K562 (cell line): ENCODE data around the gene GSTM5. TPM values are rescaled to one million over a fixed set of nuclear protein-coding genes. Genes with fewer than 3 reads are reported as not detected.

ENCODE experiments used
- ATAC-seq: fragments of 200-7000 bp; cut with Tn5 transposase; 3 replicates; pipeline ENCODE4 v1.9.1; 2020; ENCODE audit warnings: moderate library complexity
- BruUV-seq: library from RNA; stranded (reverse); fragments of 400-500 nt; replicated peaks from 2 replicates; lab custom pipeline; 2021; lab: Mats Ljungman, UMichigan
- CTCF ChIA-PET: fragments of 300-600 bp; formaldehyde crosslinking; extraction: SDS; loops from one replicate; lab custom pipeline; 2021; ENCODE audit warnings: low intra/inter-chr PET ratio; lab: Yijun Ruan, JAX
- POLR2A ChIA-PET: fragments of 300-600, 350-650 bp; sonication (Branson Sonifier 250); formaldehyde crosslinking; extraction: SDS; loops from one replicate; lab custom pipeline; 2021; ENCODE audit warnings: antibody characterized with exemption, inconsistent platforms; lab: Yijun Ruan, JAX
- DNase-seq, 4 experiments: peaks; one replicate each; pipeline versions ENCODE4 v3.0.0 to v3.0.0-alpha.2; 2011 to 2018; ENCODE audit warnings: low spot score in 3 of 4, mixed read lengths in 3 of 4; ENCODE audit errors: extremely low read depth in 1 of 4
- FAIRE-seq: peaks from 2 replicates; lab custom pipeline; 2011; peaks lifted over from hg19 to GRCh38; lab: Jason Lieb, UNC
- H2AFZ ChIP-seq: 2 replicates; pipeline ENCODE4 v1.6.0; 2011; ENCODE audit warnings: low read depth, low read length, control low read depth, inconsistent platforms
- H3K27ac ChIP-seq: fragments of 200-600 bp; 3 replicates; pipeline ENCODE4 v1.8.0; 2011; ENCODE audit warnings: low read depth, mild to moderate bottlenecking, control low read depth, inconsistent platforms, low read length, moderate library complexity, mixed read lengths; ENCODE audit errors: extremely low read depth
- H3K27me3 ChIP-seq, 2 experiments: fragments of 300-600 bp in 1 of 2; 2 replicates in 1 of 2; 3 replicates in 1 of 2; pipeline versions ENCODE4 v1.6.0 to v1.8.0; 2011; ENCODE audit warnings: inconsistent platforms in 2 of 2, low read length in 2 of 2, mild to moderate bottlenecking in 1 of 2, mixed read lengths in 1 of 2, moderate library complexity in 1 of 2; ENCODE audit not compliant: control insufficient read depth in 2 of 2, insufficient read depth in 2 of 2
- H3K36me3 ChIP-seq: fragments of 300-600 bp; 3 replicates; pipeline ENCODE4 v1.8.0; 2011; ENCODE audit warnings: mild to moderate bottlenecking, low read length, inconsistent platforms; ENCODE audit not compliant: control insufficient read depth, insufficient read depth
- H3K4me1 ChIP-seq, 2 experiments: fragments of 200-600 bp in 1 of 2; replicated peaks in 1 of 2; 2 replicates in 1 of 2; 3 replicates in 1 of 2; pipeline versions ENCODE4 v1.5.1 to v1.8.0; 2011; ENCODE audit warnings: inconsistent platforms in 2 of 2, low read length in 2 of 2, mild to moderate bottlenecking in 1 of 2, mixed read lengths in 1 of 2, moderate library complexity in 1 of 2; ENCODE audit not compliant: control insufficient read depth in 2 of 2, insufficient read depth in 2 of 2
- H3K4me2 ChIP-seq: 2 replicates; pipeline ENCODE4 v1.6.1; 2011; ENCODE audit warnings: low read length, control low read depth, inconsistent platforms, mixed read lengths; ENCODE audit not compliant: insufficient read depth
- H3K4me3 ChIP-seq: fragments of 200-600 bp; sonication (generic), shearing (Covaris generic); 2 replicates; pipeline ENCODE4 v1.5.1; 2016; ENCODE audit warnings: control low read depth, inconsistent platforms
- H3K79me2 ChIP-seq: fragments of 200-600 bp; 3 replicates; pipeline ENCODE4 v1.8.0; 2011; ENCODE audit warnings: low read length, inconsistent platforms; ENCODE audit not compliant: control insufficient read depth, insufficient read depth
- H3K9ac ChIP-seq, 2 experiments: 2 replicates each; pipeline versions ENCODE4 v1.6.0 to v1.6.1; 2011; ENCODE audit warnings: low read depth in 2 of 2, low read length in 2 of 2, control low read depth in 1 of 2, inconsistent platforms in 1 of 2, mild to moderate bottlenecking in 1 of 2, mixed read lengths in 1 of 2; ENCODE audit not compliant: insufficient read depth in 1 of 2
- H3K9me1 ChIP-seq: one replicate; pipeline ENCODE4 v1.6.0; 2011; ENCODE audit warnings: inconsistent platforms, mild to moderate bottlenecking, low read length, moderate library complexity; ENCODE audit not compliant: control insufficient read depth, insufficient read depth
- H3K9me3 ChIP-seq: replicated peaks from 2 replicates; pipeline ENCODE4 v1.5.1; 2011; ENCODE audit warnings: low read depth, low read length, inconsistent platforms; ENCODE audit not compliant: control insufficient read depth, insufficient read depth
- H4K20me1 ChIP-seq: replicated peaks from 2 replicates; pipeline ENCODE4 v1.6.1; 2011; ENCODE audit warnings: low read length, inconsistent platforms, mixed read lengths; ENCODE audit not compliant: control insufficient read depth, insufficient read depth
- CBX3 ChIP-seq, 2 experiments: IDR thresholded peaks; 1 replicate in 1 of 2; 2 replicates in 1 of 2; pipeline ENCODE4 v1.6.1; 2012; ENCODE audit warnings: inconsistent platforms in 2 of 2, low read length in 2 of 2, borderline replicate concordance in 1 of 2, control low read depth in 1 of 2
- EZH2 ChIP-seq: IDR thresholded peaks from 2 replicates; pipeline ENCODE4 v1.6.1; 2012; ENCODE audit warnings: low read depth, mild to moderate bottlenecking, inconsistent platforms, low read length, borderline replicate concordance
- FOXK2 ChIP-seq, 2 experiments: fragments of 450-650 bp; IDR thresholded peaks in 1 of 2; conservative IDR thresholded peaks in 1 of 2; 2 replicates each; pipeline ENCODE4 v1.6.1; 2016; ENCODE audit warnings: low read depth in 2 of 2, mild to moderate bottlenecking in 1 of 2
- GTF2A2 ChIP-seq: IDR thresholded peaks from 2 replicates; pipeline ENCODE4 v1.6.1; 2016; ENCODE audit warnings: mild to moderate bottlenecking, missing genetic modification characterization, missing compliant biosample characterization
- HNRNPL ChIP-seq: fragments of 200-400 bp; formaldehyde crosslinking; IDR thresholded peaks from 2 replicates; pipeline ENCODE4 v1.6.1; 2017; ENCODE audit warnings: low read depth, mild to moderate bottlenecking, low read length
- MYC ChIP-seq, 2 experiments: fragments of 250-450 bp in 1 of 2; sonication (Bioruptor Pico) in 1 of 2; IDR thresholded peaks; 2 replicates each; pipeline versions ENCODE4 v1.5.1 to v1.6.1; 2012 to 2021; ENCODE audit warnings: low read depth in 2 of 2, borderline replicate concordance in 1 of 2, improper control_type of control experiment in 1 of 2, low read length in 1 of 2, mild to moderate bottlenecking in 1 of 2, moderate library complexity in 1 of 2
- OTX1 ChIP-seq: fragments of 450-650 bp; formaldehyde crosslinking; IDR thresholded peaks from 2 replicates; pipeline ENCODE4 v1.4.0; 2022; ENCODE audit warnings: mild to moderate bottlenecking
- SMARCB1 ChIP-seq: IDR thresholded peaks from 2 replicates; pipeline ENCODE4 v1.6.1; 2011; ENCODE audit warnings: improper control_type of control experiment, low read depth; ENCODE audit not compliant: insufficient read length
- TGIF2 ChIP-seq: sonication (generic); formaldehyde crosslinking; IDR thresholded peaks from 2 replicates; pipeline ENCODE4 v1.8.1; 2022; ENCODE audit warnings: mild to moderate bottlenecking, missing genetic modification reagents, moderate library complexity
- ZNF586 ChIP-seq: fragments of 450-650 bp; formaldehyde crosslinking; conservative IDR thresholded peaks from 2 replicates; pipeline ENCODE4 v1.4.0; 2020; ENCODE audit warnings: mild to moderate bottlenecking, moderate library complexity
- ZNF668 ChIP-seq: fragments of 250-450 bp; sonication (Bioruptor Pico); IDR thresholded peaks from 2 replicates; pipeline ENCODE4 v1.8.0; 2022; ENCODE audit warnings: mild to moderate bottlenecking, inconsistent platforms
- WGBS: fragments of 100-300 bp; shearing (Covaris generic); methylation state at CpG from one replicate; pipeline ENCODE4 v1.1.6; 2016; ENCODE audit warnings: low coverage, mixed read lengths; ENCODE audit not compliant: insufficient coverage; ENCODE audit errors: missing lambda C conversion rate; 5-methylcytosine and 5-hydroxymethylcytosine counted together
- in situ Hi-C: fragments of 300-500 bp; cut with MboI; formaldehyde crosslinking; loops from 4 replicates; pipeline ENCODE4 v1.15.0; 2018; ENCODE audit warnings: inconsistent platforms, mixed read lengths
- intact Hi-C: fragments of 100-400 bp; cut with micrococcal nuclease; formaldehyde crosslinking; loops from 2 replicates; pipeline ENCODE4 v1.14.2; 2022
- polyA plus RNA-seq, 8 experiments: library from polyadenylated mRNA; depleted of rRNA in 4 of 8; stranded (reverse) in 5 of 8; unstranded in 3 of 8; fragments of >200 nt; fragmentation: Nextera tagmentation in 2 of 8; fragmentation: Illumina TruSeq in 1 of 8; extraction: Ambion mirVana in 2 of 8; extraction: Trizol in 1 of 8; gene quantifications; 2 replicates each; pipeline versions ENCODE4 v1.2.1 to v1.2.3, GENCODE V29; 2011 to 2014; ENCODE audit warnings: inconsistent platforms in 1 of 8, missing spikeins in 1 of 8
- total RNA-seq, 7 experiments: library from RNA; depleted of rRNA in 6 of 7; stranded (reverse); fragments of >200 nt in 6 of 7; fragmentation: Illumina TruSeq in 2 of 7; extraction: Trizol in 2 of 7; gene quantifications; 2 replicates each; pipeline versions ENCODE4 v1.2.1 to v1.2.3, GENCODE V29; 2011 to 2021; ENCODE audit warnings: low replicate concordance in 1 of 7
- TF ChIP-seq, protein P1 (sequence below): fragments of 250-450 bp; sonication (Bioruptor Pico); IDR thresholded peaks from 2 replicates; pipeline ENCODE4 v1.8.0; 2021; ENCODE audit warnings: moderate library complexity, mild to moderate bottlenecking, inconsistent platforms

Gene GSTM5
- total and polyA plus RNA-seq, 9 of the 15 experiments (the other 6 are each of a cell fraction or from before 2014, with no cell fraction given) = not detected

DNA sequence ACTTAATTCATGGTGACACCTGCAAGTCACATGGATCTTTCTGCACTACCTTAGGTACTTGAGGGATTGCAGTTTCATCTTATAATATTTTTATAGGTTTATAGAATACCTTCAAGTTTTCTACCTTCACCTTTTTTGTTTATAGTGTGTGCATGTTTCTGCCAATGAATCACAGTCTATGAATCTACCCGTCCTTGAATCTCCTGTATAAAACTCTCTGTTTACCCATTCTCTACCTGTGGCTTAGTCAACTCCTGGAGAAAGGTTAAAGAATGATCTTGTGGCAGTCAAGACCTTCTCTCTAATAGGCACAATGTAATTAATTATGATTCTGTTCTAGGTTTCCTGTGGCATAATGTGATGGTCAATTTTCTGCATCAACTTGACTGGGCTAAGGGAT lies 47.4 kb upstream of the GSTM5 start:
- intact Hi-C loops = no loop called here
- no peak overlapping the region for H3K4me2 ChIP-seq
- H3K9me1 ChIP-seq = no peaks in the 10 kb centered on the region
- CTCF ChIA-PET = no interaction called here
- H4K20me1 ChIP-seq = no peaks in the 10 kb centered on the region
- no peak overlapping the region for H2AFZ ChIP-seq
- TF ChIP-seq CBX3 (IDR thresholded peaks at IDR 0.05; ENCODE audit: borderline replicate concordance in 1 of 2, low read length in 2 of 2) (no peak), GTF2A2 (tag) (no peak), TGIF2 (no peak), HNRNPL (no peak), ZNF668 (CRISPR knock-in tag) (no peak), MYC (IDR thresholded peaks at IDR 0.05; ENCODE audit: low read depth, low read length) (no peak), MYC (CRISPR knock-in tag; IDR thresholded peaks at IDR 0.05; ENCODE audit: borderline replicate concordance, low read depth) (no peak), ZNF586 (CRISPR knock-in tag) (no peak), SMARCB1 (no peak), FOXK2 (conservative IDR thresholded peaks at IDR 0.05 in 1 of 2, IDR thresholded peaks at IDR 0.05 in 1 of 2; ENCODE audit: low read depth in 2 of 2) (no peak), OTX1 (CRISPR knock-in tag) (no peak), EZH2 (no peak)
- TF ChIP-seq, protein P1, sequence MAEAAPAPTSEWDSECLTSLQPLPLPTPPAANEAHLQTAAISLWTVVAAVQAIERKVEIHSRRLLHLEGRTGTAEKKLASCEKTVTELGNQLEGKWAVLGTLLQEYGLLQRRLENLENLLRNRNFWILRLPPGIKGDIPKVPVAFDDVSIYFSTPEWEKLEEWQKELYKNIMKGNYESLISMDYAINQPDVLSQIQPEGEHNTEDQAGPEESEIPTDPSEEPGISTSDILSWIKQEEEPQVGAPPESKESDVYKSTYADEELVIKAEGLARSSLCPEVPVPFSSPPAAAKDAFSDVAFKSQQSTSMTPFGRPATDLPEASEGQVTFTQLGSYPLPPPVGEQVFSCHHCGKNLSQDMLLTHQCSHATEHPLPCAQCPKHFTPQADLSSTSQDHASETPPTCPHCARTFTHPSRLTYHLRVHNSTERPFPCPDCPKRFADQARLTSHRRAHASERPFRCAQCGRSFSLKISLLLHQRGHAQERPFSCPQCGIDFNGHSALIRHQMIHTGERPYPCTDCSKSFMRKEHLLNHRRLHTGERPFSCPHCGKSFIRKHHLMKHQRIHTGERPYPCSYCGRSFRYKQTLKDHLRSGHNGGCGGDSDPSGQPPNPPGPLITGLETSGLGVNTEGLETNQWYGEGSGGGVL (CRISPR knock-in tag) = no peak
- TF ChIP-seq, all 486 proteins: peak for 0
- POLR2A ChIA-PET = no interaction called here
- Histone ChIP-seq H3K9me3 (no peaks in the 10 kb centered on the region), H3K4me3 (no peak overlapping the region), H3K27ac (no peak overlapping the region), H3K4me1 (peaks cover 4 to 15% of the 10 kb centered on the region in 2 experiments), H3K9ac (no peak overlapping the region), H3K79me2 (no peaks in the 10 kb centered on the region), H3K36me3 (peaks cover 1% of the 10 kb centered on the region; the same call in 2 of the 3 replicates), H3K27me3 (no peaks in the 10 kb centered on the region)
- DNase-seq = no peak
- in situ Hi-C loops = no loop called here
- WGBS = 36% methylated on average over 1 of the region's 1 CpG
- no peak for ATAC-seq
- no peak for FAIRE-seq
- no TSS peak for BruUV-seq
